Measurements from ENCODE around the gene GSE1.

The GSE1 gene

GRCh38 chr16:85674828-85675227 is 61.7 kb downstream of the GSE1 start:
- no peak for DNase-seq (ENCODE audit: extremely low read depth in 1 of 2, low read depth in 1 of 2)

DNA sequence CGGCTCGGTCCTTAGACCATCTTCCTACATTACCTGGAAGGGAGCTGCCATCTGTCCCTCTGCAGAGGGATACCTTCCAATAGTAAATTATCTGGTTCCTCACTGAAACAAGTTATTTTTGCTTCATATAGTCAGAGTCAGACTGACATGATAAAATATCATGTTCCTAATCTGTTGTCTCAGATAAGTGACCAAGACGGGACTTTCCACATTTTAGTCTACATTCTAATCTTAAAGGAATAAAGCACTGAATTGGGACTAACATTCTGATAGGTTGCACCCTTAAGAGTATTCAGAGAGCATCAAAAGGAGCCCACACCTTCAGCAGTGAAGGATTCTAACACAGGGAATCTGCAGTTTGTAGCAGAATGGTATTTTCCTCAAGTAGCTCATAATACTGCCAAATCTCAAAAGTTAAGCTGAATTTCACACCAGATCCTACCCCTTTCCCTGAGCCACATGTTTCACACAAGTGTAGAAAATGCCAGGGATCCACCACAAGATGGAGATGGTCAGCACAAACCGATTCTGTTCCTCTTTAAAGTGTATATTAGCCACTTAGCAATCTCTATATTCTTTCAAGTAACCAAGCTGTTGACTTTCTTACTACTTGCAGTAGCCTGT is 62.2 kb downstream of the GSE1 start:
- DNase-seq (ENCODE audit: extremely low read depth in 1 of 2, low read depth in 1 of 2), result no peak

- DNase-seq (ENCODE audit: extremely low read depth in 1 of 2, low read depth in 1 of 2), result no peak
These were observed 63.3 kb downstream of the GSE1 start for GRCh38 chr16:85676466-85676865.

DNA sequence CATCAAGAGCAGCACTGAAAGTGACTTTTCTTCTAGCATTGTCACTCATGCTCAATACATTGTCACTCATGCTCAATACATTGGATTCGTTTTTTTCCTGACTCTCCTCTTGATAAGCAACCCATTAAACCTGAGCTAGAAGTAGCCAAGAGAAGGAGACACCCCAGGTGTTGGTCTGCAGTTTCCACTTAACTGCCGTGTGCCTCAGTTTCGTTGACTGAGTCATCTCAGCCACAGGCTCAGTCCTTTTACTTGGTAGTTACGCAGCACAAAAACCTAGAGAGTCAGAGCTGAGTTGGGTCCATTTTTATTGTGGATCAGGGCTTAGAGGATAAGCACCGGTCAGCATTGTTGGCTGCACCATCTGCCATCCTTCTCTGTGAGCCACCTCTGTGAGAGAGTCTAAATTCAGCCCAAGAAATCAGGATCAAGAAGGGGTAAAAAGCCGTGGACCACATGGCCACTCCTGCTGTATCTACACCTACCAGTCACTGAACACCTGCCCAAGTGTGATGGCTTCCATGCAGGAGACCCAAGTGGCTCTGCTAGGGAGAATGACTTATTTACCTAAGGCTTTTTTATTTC is 64.4 kb downstream of the GSE1 start:
- DNase-seq (ENCODE audit: extremely low read depth in 1 of 2, low read depth in 1 of 2), result no peak

- no peak for DNase-seq (ENCODE audit: extremely low read depth in 1 of 2, low read depth in 1 of 2)
These were observed 64.9 kb downstream of the GSE1 start for GRCh38 chr16:85678016-85678415.

- DNase-seq (ENCODE audit: extremely low read depth in 1 of 2, low read depth in 1 of 2), result no peak
These were observed 65.7 kb downstream of the GSE1 start for GRCh38 chr16:85678821-85679220.

DNA sequence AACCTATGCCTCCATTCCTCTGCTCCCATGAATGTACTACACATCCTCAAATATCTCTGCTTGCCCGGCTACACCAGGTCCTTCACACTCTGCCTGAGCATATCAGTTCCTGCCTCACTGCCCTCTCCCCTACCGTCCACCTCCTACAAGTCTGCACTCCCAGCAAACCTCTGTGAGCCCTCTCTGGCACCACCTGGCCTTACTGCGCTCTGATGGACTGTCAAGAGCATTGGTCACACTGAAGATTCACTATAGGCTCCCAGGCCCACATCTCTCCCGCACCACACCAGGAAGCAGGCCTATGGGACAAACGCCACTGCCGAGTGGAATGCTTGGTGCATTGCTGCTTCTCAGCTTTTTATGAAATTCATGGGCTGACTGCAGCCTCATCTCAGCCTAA is 66.7 kb downstream of the GSE1 start:
- DNase-seq (ENCODE audit: extremely low read depth in 1 of 2, low read depth in 1 of 2), result no peak

DNA sequence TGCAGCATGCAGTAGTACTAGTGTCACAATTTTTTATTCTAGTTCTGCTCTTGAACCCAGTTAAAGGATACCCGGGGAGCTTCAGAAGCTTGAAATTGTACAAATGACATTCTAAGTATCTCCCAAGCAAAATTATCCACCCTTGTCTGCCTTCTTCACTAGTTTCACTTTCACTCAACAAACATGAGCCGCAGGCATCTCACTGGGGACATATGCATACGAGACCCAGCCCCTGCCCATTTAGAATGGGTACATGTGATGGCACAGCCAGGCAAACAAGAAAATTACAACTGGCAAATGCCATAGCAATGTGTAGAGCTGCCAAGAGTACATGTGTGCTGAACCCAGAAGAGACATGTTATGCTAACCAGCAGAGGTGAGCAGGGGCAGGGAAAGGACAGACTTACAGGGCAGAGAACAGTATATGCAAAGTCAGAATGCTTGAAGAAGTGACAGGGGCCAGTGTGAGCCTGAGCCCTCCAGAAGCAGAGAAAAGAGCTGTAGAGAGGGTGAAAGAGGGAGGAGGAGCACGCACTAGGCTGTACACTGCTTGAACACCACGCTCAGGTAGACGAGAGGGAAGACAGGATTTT is 67.3 kb downstream of the GSE1 start:
- no peak for DNase-seq (ENCODE audit: extremely low read depth in 1 of 2, low read depth in 1 of 2)

DNA sequence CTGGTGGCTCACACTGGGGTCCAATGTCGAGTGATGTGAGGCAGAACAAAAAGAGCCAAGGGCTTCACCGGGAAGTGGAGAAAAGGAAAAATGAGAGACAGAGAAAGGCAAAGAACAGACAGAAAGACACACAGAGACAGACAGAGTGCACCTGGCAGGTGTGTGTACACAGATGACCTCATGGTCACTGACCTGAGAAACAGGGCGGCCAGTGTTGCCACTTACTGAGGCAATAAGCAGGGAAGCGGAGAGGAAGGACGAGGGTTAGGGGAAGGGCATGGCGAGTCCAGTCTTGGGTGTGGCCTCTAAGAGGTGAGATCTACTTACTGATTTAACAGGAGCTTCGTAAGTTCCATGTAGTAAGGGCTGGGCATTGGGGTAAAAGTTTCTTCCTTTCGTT is 68.1 kb downstream of the GSE1 start:
- DNase-seq (ENCODE audit: extremely low read depth in 1 of 2, low read depth in 1 of 2), result no peak

- no peak for DNase-seq (ENCODE audit: extremely low read depth in 1 of 2, low read depth in 1 of 2)
These were observed 69.4 kb downstream of the GSE1 start for GRCh38 chr16:85682516-85682915.

- no peak for DNase-seq (ENCODE audit: extremely low read depth in 1 of 2, low read depth in 1 of 2)
These were observed 70.2 kb downstream of the GSE1 start for GRCh38 chr16:85683363-85683762.

GRCh38 chr16:85685251-85685650 is 72.1 kb downstream of the GSE1 start:
- DNase-seq (ENCODE audit: extremely low read depth in 1 of 2, low read depth in 1 of 2), result no peak

- DNase-seq (ENCODE audit: extremely low read depth in 1 of 2, low read depth in 1 of 2), result peak in 1 of 2 donors; percentile 33
These were observed 73.9 kb downstream of the GSE1 start for GRCh38 chr16:85686912-85687591.

DNA sequence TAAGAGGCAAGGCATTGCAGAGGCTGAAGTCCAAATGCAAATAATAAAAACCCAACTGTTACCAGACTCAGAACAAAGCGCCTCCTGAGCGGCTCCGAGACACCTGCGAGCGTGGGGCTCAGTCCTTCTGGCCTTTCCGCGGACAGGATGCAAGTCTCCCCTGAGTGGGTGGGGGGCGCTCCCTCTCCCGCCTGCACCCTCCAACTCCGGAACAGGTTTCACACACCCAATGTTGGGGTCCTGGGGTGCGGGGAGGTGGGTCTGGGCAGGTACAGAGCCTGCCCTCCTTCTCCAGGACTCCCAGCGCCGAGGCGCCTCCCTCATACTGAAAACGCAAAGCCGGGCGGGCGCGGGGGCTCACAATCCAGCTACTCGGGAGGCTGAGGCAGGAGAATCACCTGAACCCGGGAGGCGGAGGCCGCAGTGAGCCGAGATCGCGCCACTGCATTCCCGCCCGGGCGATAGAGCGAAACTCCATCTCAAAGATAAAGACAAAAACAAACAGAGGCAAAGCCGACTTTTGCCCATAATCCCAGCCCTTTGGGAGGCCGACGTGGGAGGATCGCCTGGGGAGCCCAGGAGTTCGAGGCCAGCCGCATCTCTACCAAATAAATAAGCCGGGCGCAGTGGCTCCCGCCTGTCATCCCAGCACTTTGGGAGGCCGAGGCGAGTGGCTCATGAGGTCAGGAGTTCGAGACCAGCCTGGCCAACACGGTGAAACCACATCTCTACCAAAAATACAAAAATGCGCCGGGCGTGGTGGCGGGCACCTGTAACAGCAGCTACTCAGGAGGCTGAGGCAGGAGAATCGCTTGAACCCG is 74.7 kb downstream of the GSE1 start:
- DNase-seq (ENCODE audit: extremely low read depth in 1 of 2, low read depth in 1 of 2), result peak in 1 of 2 donors; percentile 7

- peak; percentile 90 to 91 for DNase-seq (ENCODE audit: extremely low read depth in 1 of 2, low read depth in 1 of 2)
These were observed 75.6 kb downstream of the GSE1 start, which contains the start of gene GINS2 for GRCh38 chr16:85688586-85689284. Gene GINS2, minus strand, starts transcription at chr16:85688954. Its CDS starts 56 bp downstream, at chr16:85688898.

- DNase-seq (ENCODE audit: extremely low read depth in 1 of 2, low read depth in 1 of 2), result no peak
These were observed 76.3 kb downstream of the GSE1 start for GRCh38 chr16:85689285-85689949.

- DNase-seq (ENCODE audit: extremely low read depth in 1 of 2, low read depth in 1 of 2), result no peak
These were observed 76.8 kb downstream of the GSE1 start for GRCh38 chr16:85689950-85690320.

GRCh38 chr16:85690469-85691064 is 77.4 kb downstream of the GSE1 start:
- no peak for DNase-seq (ENCODE audit: extremely low read depth in 1 of 2, low read depth in 1 of 2)

All from stimulated activated CD8-positive, alpha-beta memory T cell treated with anti-CD3 and anti-CD28 coated beads, Interleukin-7, amount 100 ng/mL, for 48 hours (primary cell).